Choroid plexus epithelial cell (primary cell): Measurements from ENCODE around the gene SRPK1.

Source experiments
- DNase-seq: peaks from one replicate; pipeline ENCODE4 v3.0.0-alpha.2; 2010; ENCODE audit warnings: low read depth
- H3K4me3 ChIP-seq: 2 replicates; pipeline ENCODE4 v1.5.1; 2011; ENCODE audit warnings: low read depth, mild to moderate bottlenecking, control low read depth, low read length, moderate library complexity
- TF ChIP-seq, protein P1 (sequence below): conservative IDR thresholded peaks from 2 replicates; pipeline ENCODE4 v1.5.1; 2011; ENCODE audit warnings: low read depth, mild to moderate bottlenecking, control low read depth, inconsistent platforms, low read length, moderate library complexity

The SRPK1 gene

DNA sequence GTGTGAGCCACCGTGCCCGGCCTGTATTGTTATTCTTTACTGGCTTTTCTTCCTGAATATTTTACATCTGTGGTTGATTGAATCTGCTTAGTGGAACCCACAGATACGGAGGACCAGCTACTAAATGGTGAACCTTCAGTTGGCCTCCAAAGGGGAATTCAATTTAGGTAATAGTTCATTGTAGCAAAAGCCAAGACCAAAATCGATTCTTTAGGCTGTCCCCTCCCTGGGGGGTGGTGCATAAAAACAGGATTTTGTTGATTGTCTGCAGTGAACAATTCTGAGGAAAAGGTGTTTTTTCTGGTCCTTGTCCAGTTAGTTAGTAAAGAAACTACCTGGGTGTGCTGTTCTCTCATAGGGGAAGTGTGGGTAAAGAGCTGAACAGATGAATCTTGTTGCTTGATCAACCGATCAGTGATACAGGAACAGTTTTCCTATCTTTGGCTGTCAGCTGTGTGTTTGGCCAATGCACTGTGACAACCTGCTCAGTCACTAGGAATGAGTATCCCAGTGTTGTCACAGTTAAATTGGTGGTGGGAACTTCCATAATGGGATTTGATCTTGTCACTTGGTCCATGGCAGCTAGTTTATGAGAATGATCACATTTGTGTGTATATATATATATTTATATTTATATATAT is 96.2 kb downstream of the SRPK1 start:
- no peak overlapping the region for H3K4me3 ChIP-seq
- no peak for DNase-seq
- TF ChIP-seq, protein P1, sequence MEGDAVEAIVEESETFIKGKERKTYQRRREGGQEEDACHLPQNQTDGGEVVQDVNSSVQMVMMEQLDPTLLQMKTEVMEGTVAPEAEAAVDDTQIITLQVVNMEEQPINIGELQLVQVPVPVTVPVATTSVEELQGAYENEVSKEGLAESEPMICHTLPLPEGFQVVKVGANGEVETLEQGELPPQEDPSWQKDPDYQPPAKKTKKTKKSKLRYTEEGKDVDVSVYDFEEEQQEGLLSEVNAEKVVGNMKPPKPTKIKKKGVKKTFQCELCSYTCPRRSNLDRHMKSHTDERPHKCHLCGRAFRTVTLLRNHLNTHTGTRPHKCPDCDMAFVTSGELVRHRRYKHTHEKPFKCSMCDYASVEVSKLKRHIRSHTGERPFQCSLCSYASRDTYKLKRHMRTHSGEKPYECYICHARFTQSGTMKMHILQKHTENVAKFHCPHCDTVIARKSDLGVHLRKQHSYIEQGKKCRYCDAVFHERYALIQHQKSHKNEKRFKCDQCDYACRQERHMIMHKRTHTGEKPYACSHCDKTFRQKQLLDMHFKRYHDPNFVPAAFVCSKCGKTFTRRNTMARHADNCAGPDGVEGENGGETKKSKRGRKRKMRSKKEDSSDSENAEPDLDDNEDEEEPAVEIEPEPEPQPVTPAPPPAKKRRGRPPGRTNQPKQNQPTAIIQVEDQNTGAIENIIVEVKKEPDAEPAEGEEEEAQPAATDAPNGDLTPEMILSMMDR, result no peak

DNA sequence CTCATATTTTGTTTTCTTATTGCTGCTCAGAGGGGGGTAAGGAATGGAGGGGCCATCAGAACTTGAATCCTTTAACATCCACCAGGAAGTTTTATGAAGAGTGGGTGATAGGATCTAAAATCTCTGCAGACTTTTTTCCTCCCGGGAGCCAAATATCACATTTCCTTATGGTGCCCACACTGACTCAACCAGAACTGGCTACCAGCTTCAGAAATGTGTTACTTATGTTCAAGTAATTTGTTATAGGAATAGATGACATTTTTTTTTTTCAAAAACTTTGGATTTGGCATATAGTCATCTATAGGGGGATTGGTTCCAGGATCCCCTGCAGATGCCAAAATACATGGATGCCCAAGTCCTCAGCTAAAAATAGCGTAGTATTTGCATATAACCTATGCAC is 97.3 kb downstream of the SRPK1 start:
- TF ChIP-seq, protein P1, result no peak
- DNase-seq, result no peak
- no peak overlapping the region for H3K4me3 ChIP-seq

DNA sequence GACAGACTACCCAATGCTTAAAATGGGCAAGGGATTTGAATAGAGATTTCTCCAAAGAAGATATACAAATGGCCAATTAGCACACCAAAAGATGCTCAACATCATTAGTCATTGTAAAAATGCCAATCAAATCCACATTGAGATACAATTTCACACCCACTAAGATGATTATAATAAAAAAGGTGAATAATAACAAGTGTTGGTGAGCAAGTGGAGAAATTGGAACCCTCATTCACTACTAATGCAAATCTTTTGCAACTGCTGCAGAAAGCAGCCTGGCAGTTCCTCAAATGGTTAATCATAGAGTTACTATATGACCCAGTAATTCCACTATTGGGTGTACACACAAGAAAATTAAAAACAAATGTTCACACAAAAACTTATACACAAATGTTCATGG is 103.4 kb downstream of the SRPK1 start:
- TF ChIP-seq, protein P1, result no peak
- no peak for DNase-seq
- no peak overlapping the region for H3K4me3 ChIP-seq

DNA sequence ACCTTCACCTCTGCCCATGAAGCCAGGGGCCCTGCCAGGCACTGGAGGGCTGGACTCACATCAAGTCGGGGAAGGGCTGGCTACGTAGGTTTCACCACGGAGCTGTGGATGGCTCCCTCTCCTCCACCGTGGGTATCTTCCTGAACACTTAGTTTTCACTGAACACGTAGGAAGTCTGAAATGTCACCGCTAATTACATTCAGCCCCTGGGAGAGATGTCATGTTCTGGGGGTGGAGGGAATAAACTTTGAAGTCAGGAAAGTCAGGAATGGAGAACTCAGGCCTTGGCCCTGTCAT is 109.3 kb downstream of the SRPK1 start:
- TF ChIP-seq, protein P1, result no peak
- DNase-seq, result no peak
- no peak overlapping the region for H3K4me3 ChIP-seq

DNA sequence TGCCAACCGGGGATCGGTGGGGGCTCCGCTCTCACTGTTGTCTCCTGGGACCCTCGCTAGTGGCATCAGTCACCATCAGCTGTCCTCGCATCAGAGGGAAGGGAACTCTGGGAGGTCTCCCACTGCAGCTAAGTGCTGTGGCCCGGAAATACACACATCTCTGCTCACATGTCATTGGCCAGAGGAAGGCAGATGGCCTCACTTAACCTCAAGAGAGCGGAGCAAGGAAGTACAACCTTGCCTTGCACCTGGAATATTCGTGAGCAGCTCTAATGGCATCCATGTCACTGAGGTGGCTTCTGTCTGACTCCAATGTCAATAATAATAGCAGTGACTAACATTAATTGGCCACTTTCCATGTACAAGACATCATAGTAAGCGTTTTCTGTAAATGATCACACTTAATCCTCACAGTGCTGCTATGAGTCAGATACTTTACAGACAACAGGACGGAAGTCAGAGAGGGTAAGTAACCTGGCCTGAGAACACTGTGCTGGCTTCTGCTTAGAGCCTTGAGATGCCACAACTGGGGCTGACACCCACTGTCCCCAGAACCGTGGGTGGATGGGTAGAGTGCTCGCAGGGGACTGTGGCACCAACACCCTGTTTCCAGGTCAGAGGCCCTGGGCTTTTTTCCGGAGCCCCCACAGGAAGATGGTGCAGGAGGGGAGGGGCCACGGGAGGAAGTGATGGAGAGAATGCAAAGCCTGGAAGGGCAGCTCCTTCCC is 109.8 kb downstream of the SRPK1 start:
- TF ChIP-seq, protein P1, result no peak
- DNase-seq, result peak; percentile 80
- H3K4me3 ChIP-seq, result no peak overlapping the region

DNA sequence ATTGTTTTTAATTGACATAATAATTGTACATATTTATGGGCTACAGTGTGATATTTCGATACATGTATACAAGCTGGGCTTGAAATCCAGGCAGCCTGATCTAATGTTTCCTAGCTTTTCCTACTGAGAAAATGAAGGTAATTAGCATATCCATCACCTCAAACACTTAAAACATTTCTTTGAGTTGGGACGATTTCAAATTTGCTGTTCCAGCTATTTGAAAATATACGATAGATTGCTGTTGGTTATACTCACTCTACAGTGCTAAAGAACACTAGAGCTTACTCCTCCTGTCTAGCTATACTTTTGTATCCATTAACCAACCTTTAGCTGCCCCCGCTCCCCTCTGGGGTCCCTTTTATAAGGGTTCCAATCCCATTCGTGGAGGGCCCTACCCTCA is 111.1 kb downstream of the SRPK1 start:
- DNase-seq, result no peak
- TF ChIP-seq, protein P1, result no peak
- H3K4me3 ChIP-seq, result no peak overlapping the region

DNA sequence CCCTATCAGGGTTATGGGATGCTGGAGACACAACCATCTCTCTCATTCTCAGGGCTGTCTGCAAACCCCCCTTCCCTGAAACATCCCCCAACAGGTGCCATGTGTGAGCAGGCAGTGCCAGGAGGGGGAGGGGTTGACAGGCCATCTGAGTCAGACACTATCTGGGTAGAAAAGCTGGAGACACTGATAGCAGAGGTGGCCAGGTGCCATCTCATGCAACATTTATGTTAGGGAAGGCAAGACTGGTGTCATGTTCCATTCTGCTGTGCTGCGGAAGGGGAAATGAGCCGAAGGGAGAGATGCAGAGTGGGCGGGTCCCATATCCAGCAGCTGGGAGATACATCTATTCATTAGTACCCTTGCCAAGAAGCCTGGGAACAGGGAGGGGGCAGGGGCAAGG is 112.2 kb downstream of the SRPK1 start:
- TF ChIP-seq, protein P1, result no peak
- no peak for DNase-seq
- no peak overlapping the region for H3K4me3 ChIP-seq
